HUDEP-2 (cell line): Measurements from ENCODE around the gene EFL1.

Source experiments
- DNase-seq, 76 experiments: peaks; one replicate each; lab custom pipeline; 2025; ENCODE audit not compliant: unreplicated experiment in 76 of 76; lab: John Stamatoyannopoulos, UW

EFL1 gene

DNA sequence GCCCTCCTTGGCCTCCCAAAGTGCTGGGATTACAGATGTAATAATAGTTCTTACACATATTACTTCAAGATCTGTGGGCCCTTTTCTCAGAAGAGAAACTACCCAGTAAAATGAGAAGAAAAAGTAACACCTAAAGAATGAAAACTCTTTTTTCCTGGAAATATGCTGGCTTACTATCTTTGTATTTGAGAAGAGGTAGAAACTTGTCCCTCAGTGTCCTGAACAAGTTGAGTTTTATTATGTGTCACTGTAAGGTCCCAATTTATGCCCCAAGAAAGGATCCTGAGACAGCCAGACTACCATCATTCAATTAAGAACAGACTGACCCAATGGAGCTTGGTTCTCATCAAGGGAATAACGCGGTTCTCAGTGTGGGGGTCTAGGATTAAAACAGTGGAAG lies 93.8 kb downstream of the EFL1 start:
- DNase-seq: no peak

DNA sequence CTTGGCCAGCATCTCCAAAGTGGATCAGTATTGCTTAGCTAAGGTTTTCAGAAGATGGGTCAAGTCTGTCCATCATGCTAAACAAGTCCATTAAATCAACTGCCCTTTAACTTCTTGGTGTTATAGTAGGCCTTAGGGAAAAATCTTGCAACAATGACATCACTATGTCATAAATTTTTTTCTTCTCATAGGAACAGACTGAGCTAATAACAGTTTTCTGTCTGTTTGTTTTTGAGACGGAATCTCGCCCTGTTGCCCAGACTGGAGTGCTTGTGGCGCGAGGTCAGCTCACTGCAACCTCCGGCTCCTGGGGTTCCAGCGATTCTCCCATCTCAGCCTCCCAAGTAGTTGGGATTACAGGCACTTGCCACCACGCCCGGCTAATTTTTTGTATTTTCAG lies 94.2 kb downstream of the EFL1 start:
- no peak for DNase-seq

DNA sequence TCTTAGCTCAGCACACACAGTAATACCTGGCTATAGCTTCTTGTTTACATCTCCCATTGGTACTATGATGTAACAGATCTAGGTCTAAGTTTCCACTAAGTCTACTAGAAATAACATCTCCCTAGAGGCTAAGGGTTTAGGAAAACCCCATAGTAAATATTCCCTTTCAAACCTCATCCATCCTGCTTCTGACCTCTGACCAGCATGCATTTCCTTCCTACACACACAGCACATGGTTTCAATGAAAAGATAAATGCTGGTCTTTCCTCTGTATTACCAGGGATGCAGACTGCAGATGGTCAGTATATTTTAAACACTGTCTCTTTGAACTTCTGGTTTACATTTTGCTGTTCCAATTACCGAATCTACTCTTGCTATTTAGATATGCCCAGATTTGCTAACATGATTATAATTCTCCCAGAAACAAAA lies 96.6 kb downstream of the EFL1 start:
- DNase-seq: no peak

DNA sequence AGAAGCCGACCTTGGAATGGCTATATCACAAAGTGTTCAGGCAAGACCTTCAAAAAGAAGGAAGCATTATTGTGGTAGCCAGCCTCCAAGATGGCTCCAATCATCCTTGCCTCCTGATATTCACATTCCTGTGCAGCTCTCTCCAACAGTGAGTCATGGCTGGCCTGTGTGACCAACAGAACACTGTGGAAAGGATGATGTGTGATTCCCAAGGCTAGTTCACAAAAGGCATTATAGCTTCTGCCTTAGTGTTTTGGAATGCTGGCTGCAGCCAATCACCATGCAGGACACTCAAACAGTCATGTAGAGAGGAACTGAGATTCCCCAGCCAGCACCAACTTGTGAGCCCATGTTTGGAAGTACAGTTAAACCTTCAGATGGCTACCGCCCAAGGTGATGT lies 102.6 kb downstream of the EFL1 start:
- DNase-seq: no peak

DNA sequence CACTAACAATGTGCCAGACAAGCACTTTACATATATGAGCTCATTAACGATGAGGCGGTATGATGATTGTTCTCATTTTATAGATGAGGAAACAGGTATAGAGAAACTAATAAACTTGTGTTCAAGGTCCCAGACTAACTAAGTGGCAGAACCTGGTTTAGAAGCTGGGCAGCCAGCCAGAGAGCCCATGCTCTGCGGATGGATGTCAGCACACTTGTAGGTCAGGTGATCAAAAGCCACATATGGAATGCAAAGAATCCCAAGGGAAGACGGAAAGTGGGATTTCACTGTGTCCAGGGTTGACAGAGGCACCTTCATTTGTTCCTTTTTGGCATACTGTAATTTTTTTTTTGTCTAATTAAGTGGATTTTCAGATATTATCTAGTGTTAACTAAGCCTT lies 103.7 kb downstream of the EFL1 start:
- no peak for DNase-seq

DNA sequence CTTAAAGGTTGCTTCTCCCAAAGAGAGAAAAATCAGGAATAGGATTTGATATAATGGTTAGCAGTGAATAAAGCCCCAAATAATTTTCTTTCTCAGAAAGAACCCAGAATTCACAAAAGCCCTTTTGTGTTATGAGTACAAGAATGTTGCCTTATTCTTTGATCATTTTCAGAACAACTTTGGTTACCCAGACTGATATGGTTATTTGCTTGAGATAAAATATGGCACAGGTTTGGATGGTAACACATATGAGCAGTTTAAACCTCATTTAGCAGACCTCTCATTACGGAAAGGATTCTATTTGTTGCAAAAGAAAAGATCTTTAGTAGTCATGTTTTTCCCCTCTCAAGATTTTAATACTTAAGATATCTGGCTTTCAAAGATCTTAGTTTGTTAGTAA lies 111.9 kb downstream of the EFL1 start:
- DNase-seq: no peak

DNA sequence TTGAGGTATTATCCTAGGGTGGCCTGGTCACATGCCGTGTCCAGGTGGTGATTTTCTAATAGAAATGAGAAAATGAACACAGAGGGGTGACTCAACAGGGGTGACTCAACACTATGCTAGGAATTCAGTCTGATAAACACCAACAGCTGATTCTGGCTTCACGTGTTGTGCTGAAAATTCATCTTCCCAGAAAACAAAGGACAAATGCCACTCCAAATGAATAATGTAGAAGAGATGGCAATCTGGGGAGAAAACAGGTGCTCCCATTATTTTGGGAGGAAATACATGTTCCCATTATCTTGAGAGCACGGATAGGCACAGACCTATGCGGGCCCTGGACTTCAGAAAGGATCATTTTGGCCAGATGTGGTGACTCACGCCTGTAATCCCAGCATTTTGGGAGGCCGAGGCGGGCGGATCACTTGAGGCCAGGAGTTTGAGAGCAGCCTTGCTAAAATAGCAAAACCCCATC lies 115.5 kb downstream of the EFL1 start:
- peak in 1 of 76 experiments; percentile 16 for DNase-seq

DNA sequence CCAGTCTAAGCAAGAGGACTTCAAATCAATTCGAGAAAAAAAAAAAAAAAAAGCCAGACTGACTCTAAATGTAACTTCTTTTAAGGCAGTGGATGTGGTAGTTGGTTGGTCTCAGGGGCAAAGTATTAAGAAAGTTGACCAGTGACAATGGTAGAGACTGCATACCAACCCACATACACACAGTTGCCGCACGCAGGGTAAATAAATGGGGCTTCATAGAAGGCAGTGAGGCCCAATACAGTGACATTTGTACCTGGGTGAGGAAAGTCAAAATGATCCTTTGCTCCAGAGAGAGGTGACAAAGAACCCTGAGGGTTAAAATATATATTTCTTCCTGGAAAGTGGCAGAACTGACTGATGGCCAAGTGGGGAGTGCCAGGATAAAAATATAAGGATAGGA lies 116.0 kb downstream of the EFL1 start:
- DNase-seq: no peak

DNA sequence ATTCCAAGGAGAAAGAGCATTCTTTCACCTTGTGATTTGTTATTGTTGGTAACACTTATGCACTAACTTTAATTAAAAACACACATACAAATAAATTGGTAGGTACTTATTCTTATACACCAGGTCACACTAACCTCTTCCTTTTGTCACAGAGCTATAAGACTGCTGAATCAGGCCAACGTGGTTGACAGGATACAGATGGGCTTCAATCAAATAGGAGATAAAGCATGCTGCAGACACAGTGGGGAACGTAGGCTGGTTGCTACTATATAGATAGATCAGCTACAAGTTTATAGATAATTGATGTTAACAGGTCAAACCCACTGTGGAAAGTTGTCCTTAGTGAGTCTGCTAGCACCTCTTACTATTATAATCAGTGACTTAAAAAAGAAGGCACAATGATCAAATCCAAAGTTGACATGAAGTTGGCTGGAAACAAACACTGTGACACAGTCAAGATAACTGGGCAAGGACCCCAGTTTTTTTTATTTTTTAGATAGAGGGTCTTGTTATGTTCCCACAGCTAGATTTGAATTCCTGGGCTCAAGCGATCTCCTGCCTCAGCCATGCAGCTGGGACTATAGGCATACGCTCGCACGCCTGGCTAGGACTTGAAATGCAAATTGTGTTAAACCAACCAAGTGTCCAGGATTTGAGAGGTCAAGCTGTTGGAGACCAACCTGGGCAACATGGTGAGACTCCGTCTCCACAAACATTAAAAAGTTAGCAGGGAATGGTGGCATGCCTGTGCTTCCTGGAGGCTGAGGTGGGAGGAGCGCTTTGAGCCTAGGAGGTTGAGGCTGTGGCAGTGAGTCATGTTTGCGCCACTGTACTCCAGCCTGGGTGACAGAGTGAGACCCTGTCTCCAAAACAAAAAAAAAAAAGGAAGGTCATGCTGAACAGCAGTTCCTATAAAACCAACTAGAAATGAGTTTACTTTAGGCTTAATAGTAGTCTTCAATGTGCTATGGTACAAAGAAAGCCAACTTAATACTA lies 118.8 kb downstream of the EFL1 start:
- DNase-seq: peak in 1 of 76 experiments; percentile 20

DNA sequence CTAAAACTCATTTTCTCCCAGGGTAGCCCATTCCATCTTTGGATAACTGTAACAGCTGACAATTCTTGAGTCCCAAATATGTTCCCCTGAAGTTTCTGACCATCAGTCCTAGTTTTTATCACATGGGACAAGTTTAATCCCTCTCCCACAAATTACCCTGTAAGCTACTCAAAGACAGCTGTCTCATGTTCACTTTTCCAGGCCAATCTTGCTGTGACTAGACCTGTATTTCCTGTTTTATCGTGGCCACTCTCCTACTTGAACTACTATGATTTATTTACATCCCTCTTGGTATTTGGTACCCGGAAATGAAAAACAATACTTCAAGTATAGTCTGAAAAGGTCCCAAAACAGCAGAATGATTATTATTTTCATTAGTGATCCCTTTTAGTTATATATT lies 121.6 kb downstream of the EFL1 start:
- no peak for DNase-seq

DNA sequence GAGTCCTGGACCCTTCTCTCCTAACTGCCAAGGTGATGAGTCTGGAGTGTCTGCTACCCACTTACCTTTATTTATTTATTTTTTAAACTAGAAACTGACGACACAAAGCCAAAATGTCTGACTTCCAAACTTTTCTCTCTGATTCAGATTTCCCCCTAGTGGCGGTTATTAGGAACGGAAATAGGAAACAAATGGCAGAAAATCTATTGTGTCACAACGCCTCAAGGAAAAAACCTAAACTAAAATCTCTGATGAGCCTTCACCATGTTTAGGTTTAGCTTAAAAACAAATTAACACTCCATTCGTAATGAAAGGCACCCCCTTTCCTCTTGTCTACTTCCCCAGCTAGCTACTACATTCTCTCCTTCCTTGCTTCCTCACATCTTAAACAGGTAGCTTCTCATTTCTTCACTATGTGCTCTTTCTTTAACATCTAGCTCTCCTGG lies 122.7 kb downstream of the EFL1 start:
- peak in 11 of 76 experiments; percentile 5 to 39 (median 16) for DNase-seq

DNA sequence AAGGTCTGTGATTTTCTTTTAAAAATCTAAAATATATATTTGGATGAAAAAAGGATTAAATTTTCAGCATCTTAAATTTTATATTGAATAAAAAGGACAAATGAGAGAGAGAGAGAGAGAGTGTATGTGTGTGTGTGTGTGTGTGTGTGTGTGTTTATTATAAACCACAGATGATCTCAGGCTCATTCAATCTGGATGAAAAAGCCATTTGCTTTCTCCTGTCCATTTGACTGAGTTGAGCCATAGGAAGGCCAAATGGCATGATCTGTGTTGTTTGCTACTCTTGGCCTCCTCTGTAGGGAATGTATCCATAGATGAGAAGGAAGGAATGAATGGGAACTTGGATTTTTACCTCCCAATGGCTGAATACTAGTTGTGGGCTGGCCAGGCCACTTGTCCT lies 124.2 kb downstream of the EFL1 start:
- DNase-seq: no peak

DNA sequence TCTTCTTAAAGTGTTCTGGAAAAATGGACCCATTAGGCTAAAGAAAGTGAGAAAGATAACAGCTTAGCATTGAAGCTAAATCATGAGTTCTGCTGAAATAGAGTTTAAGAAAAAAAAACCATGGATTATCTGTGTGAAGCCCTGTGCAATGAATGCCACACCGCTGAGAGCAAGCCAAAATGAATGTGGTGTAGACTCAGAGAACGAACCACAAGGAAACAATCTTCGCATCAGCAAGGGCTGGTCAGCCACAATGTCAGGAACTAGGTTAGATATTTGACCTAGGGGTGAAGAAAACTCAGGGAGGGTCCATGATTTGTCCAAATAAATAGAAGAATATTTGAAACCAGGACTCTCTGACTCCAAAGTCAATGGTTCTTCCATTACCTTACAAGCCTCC lies 125.3 kb downstream of the EFL1 start:
- no peak for DNase-seq

DNA sequence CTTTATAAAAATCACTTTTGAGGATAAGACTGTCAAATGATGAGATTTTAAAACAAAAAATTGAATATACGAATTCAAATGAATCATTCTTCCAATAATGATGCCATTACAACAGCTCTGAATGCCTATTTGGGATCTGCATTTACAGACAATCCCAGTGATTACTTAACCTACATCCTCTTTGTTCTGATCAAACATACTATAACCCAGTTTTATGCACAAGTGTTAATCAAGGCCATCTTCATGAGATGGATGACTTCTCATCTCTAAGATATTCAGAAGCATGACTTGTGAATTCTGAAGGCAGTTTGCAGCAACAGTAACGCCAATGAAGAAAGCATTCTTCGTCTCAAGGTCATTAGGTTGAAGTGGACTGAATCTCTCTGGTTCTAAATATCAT lies 126.4 kb downstream of the EFL1 start:
- no peak for DNase-seq

DNA sequence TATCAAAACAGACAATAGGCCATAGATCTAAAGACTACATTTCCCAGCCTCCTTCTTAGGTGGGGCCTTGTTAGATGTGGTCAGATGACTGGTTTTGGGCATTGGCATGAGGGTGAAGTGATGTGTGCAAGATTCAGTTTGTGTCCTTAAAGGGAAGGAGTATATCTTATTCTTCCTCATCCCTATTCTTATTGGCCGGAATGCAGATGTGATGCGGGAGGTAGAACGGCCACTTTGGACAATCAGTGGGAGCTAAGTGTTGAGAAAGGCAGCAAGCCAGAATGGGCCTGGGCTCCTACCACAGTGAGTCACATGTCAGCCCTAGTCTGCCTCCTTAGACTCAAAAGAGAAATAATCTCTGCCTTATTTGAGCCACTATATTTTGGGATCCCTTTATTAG lies 126.9 kb downstream of the EFL1 start:
- no peak for DNase-seq

DNA sequence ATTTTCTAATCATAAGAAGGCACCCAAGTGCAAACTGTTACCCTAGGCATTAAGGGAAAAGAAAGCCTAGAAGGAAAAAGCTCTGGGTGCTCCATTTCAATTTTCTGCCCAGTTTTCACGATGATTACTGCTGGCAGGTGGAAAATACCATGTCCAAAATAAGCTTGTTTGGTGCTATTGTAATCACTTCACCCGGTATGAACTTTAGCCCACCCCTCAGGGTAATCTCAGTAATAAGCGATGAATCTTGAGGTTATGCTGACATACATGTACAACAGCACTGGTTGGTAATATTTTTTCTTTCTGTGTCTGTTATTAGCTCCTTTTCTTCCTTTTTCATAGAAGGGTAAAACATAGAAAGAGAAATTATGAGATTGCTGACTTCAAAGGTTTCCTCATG lies 128.1 kb downstream of the EFL1 start:
- DNase-seq: no peak

DNA sequence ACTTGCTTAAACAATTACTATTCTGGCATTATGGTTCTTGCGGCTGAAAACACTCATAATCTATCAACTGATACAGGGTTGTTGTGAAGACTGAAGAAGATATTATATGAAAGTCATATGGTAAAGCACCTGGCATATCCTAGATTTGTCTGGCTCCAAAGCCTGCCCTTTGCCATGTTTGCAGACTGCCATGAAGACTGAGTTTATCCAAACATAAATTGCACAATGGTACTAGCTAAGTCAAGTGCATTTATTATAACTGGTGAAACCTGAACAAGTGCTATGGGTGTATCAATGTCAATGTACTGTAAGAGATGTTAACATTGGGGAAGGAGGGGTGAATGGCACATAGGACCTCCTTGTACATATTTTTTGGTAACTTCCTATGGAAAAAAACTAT lies 129.3 kb downstream of the EFL1 start:
- DNase-seq: no peak

DNA sequence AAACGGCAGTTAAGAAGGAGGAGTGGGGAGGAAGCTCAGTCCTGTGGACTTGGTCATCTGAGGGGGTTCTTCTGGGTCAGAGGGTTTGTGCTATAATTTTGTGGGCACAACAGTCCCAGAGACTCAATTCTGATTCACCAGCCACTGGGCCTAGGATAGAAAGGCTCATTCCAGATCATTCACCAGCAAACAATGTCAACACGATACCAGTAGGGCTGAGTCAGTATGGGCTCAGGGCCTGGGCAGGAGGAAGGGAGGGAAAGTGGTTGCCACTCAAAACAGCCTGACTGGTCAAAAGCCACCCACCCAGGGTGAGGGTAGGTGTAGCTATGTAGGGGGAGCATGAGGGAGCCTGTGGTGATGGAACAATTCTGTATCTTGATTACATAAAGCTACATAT lies 129.8 kb downstream of the EFL1 start:
- DNase-seq: no peak

DNA sequence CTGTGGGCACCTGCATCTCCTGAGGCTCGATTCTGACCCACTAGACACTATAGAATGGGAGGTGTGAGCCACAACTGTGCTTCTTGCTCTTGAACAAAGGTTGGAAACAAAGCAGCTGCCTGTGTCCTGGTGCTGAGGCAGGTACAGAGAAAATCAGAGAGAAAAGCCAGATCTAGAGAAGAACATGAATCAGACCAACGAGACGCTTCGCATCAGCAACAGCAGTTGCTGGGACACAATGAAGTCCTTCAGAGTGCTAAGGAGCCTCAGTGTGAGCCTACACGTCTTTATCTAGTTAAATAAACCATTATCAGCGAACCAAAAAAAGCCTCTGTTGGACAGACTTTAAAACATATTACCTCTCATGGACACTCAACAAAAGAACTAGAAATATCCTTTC lies 130.4 kb downstream of the EFL1 start:
- DNase-seq: no peak

DNA sequence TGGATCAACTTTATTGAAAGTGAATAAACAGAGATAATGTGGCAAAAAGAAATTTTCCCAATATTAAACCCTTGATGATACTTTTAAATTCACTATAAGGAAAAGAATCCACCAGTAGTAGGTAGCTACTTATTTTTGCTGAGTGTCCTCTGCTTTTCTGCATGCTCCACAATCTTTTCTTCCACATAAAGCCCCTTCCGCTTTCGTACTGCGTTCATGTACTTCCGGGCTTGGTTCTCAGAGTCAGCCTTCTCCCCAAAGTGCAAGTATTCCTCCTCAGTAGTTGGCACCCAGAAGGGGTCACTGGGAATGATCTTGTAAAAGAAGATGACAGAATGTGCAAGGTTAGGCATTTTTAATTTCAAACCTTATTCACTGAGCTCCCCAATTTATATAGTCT lies 132.3 kb downstream of the EFL1 start:
- no peak for DNase-seq

DNA sequence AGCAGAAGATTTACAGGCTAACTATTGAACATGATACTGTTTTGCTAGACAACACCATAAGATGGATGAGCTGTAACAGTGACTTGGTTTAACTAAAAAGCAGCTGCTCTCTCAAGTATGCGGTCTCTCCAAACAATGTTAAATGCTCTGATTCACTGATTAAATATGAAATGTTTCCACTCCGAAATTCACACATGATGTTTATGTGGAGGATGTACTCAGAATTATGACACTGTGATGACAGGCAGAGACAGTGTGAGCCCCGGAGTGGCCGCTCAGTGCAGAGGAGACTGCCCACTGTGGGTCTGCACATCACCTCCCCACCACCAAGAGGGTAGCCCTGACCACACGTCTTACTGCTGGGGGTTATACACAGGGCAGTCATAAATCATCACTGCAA lies 132.8 kb downstream of the EFL1 start:
- DNase-seq: no peak

DNA sequence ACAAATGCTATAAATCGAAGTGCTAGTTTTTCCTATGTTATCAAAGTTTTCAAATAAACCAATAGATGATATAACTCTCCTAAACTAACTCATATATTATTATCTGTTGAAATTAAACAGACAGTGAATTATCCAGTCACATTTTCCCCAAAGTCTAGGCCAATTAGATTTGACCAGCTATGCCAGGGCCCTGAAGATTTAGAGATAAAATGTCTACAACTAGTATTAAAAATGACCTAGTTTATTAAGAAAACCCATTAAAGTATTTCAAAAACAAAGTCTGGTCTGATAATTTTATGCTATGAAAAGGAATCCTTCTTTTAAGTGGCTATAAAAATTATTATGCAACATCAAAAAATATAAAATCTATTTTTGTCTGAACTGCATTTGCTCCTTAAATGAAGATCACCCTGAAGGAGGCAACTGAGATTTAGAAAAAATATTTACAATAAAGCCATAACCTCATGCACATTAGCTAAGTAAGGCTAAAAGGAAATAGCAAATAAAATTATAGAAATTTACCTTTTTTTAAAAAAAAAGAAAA lies 133.3 kb downstream of the EFL1 start:
- DNase-seq: no peak
